Hypothalamus (tissue), 51 donors: ENCODE data around the gene GATAD2B.
"Not testable (repeated sequence)": the region's sequence is repeated elsewhere in the genome, so short reads cannot be mapped to it uniquely, and the experiment has no call there.

Source experiments
- DNase-seq, 51 donors: peaks; one replicate each; lab custom pipeline; 2025; lab: John Stamatoyannopoulos, UW

Gene GATAD2B

GRCh38 chr1:153932156-153933131, 9.7 kb upstream of the GATAD2B start:
- DNase-seq, result no peak

DNA sequence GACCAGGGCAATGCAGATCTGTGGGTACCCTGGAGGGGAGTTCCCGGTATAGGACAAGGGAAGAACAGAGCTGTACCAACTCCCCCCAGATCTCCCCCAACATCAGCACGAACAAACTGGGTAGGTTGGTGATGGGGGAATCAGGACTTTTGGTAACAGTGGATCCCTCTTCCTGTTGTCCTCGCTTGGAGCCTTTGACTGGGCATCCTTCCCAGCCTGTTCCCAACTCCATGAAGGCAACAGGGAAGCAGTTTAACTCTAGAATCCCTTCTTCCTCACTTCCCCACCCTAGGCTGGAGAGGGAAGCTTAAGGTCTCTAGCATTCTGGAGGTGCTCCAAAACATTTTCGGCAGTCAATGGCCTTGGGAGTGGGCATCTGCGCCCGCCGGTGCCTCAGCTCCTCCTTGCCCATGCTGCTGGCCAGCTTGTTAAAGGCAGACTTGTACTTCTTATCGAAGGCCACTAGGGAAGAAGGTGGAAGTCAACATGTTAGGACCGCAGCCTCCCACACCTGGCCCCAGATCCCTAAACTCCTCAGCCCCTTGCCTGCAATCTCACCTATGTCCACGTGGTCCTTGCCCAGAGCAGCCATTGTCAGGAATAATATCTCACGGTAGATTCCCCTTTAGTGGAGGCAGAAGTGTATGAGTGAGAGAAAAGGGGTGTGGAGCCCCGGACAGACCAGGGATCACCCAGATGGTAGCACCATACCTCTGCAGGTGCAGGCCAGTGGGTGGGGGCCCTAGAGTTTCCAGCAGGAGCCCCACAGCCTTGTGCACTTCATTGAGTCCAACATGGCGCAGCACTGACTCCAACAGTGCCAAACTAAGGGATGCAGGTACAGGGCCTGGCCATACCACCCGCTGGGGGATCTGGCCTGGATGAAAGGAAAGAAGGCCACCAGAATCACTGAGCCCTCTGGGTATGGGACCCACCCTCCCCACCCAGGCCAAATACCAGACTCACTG, 7.5 kb upstream of the GATAD2B start:
- peak in 4 of 51 donors; percentile 7 to 22 (median 14) for DNase-seq

- no peak for DNase-seq
Measured at GRCh38 chr1:153929426-153929825, 6.7 kb upstream of the GATAD2B start.

DNA sequence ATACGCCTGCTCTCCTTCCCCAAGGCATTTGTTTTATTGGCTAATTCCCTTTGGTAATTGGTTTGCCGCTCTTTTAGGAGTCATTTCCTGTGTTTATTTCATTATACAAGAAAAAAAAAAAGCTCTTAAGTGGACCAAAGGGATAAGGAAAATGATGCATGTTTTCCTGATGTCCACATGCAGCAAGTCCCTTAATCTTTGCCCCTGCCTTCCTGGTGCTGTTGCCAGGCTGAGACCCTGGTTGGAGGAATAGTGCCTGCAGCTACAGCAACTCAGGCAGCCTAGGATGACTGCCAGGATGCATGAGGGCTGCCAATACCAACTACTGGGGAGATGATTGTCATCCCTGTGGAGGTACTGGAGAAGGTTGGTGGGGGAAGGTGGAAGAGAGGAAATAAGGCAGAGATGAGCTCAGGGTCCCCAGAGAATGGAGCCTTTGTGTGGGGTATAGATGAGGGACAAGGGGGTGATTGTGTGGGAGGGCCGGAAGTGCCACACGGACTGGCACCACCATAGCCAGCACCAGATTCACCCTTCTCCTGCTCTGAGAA, 6.1 kb upstream of the GATAD2B start:
- peak in 41 of 51 donors; percentile 4 to 91 (median 58) for DNase-seq

DNA sequence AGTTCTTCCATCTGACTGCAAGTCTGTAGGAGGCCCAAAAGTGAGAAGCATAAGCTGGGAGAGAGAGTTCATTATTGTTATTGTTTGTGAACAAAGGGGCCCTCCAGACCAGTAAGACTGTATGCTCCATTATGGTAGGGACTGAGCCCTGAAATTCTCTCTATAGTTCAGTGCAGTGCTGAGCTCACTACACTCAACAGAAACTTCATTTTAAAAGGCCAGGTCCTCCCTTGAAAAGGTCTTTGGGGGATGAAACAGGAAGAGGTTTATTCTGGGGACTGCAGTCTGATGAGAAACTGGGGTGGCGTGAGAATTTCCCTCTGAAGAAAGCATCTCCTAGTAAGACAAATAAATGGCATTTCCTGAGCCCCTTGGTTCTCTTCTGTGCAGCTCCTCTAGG, 5.5 kb upstream of the GATAD2B start:
- DNase-seq, result peak in 1 of 51 donors; percentile 27

GRCh38 chr1:153926405-153926804, 3.6 kb upstream of the GATAD2B start:
- DNase-seq, result no peak

GRCh38 chr1:153922076-153922971, 448 bp downstream of the GATAD2B start:
- peak in 20 of 51 donors; percentile 20 to 74 (median 58) for DNase-seq

GRCh38 chr1:153921803-153922075, 1.0 kb downstream of the GATAD2B start:
- DNase-seq, result peak in 2 of 51 donors; percentile 26 to 48

DNA sequence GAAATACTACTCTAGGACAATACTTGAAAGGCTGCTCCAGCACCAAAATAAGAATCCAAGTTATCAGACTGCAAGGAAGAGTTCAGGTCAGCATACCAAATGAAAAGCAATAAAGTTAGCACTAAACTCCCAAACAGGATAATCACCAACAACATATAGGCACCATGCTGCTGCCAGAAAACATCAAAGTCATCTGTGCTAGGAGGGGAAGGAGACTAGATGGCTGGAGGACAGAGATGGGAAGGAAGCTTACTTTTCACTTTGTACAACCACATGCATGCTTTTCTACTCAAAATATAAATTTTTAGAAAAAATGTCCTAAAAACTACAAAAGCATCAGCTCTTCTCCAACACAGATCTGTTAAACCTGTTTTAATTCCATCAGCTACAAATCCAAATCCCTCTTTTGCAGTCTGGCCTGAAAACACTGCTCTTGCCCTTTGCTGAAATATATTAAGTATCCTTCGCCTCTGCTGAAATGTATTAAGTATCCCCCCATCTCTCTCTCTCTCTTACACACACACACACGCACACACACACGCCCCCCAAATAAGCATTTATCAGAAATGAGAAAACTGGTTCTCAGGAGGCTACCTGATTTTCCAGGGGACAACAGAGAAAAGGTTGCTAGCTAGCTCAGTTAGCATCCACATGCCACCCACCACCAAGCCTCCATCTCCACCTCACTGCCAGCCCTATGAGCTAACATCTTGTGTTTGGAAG, 1.5 kb downstream of the GATAD2B start:
- no peak for DNase-seq

DNA sequence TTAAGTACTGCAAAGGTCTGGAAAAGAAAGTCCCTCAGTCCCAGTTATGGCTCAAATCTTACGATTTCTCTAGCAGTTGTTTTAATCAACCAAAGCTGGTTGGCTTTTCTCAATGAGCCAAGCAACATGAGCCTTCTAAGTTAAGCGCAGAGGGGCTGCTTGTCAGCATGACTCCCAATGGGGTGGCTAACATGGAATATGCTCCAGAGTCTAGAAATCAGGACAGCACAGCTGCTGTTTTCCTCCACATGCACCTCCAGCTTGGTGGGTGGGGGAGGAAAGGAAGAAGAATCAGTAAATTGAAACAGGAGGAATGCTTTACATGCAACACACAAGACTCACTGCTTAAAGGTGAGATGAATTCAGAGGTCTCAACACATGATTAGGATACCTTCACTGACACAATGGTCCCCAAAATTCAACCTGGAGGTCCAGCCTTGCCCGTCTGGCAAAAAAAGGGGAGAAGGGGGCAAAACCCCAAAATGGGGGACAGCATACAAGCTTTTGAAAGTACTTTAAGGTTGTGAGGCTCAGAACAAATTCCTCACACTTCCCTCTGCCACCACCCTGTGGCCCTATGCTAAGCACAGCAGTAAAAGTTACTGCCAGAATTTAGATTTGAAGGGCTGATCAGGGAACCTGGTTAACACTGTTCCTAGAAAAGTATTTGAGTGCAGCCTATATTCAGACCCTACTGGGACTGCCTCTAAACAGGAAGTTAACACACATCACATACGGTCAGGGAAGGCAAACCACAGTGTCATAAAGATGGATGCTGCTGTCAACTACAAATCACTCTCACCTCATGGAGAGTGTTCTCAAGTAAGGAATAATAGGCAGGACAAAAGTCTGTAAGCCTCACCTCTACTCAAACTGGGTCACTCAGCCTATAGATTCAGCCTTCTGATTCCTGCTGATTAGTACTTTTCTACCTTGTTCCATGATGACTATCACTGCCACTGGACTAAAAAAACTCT, 2.6 kb downstream of the GATAD2B start:
- peak in 1 of 51 donors; percentile 28 for DNase-seq

DNA sequence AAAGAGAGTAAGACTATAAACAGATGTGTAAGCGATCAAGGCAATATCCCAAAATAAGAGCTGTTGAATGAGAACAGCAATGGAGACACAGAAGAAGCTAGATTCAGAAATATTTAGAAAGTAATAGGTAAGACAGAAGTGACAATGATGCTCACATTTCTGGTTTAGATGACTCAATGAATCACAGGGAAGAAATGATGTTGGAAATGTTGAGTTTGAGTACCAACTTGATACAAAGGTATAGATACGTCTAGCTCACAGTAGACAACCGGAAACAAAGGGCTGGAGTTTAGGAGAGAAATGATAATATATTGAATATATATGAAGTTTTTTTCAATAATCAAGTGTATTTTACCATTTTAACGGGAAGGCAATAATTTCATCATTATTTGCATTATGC, 6.5 kb downstream of the GATAD2B start:
- no peak for DNase-seq

- DNase-seq, result no peak
Measured at GRCh38 chr1:153912349-153912748, 10.4 kb downstream of the GATAD2B start.

DNA sequence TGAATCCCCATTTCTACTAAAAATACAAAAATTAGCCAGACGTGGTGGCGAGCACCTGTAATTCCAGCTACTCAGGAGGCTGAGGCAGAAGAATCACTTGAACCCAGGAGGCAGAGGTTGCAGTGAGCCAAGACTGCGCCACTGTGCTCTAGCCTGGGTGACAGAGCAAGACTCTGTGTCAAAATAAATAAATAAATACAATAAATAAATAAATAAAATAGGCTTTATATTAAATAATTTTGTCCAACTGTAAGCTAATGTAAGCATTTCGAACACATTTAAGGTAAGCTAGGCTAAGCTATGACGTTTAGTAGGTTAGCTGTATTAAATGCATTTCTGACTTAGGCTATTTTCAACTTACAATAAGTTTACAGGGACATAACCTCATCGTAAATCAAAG, 12.2 kb downstream of the GATAD2B start:
- DNase-seq, result not testable (repeated sequence)

DNA sequence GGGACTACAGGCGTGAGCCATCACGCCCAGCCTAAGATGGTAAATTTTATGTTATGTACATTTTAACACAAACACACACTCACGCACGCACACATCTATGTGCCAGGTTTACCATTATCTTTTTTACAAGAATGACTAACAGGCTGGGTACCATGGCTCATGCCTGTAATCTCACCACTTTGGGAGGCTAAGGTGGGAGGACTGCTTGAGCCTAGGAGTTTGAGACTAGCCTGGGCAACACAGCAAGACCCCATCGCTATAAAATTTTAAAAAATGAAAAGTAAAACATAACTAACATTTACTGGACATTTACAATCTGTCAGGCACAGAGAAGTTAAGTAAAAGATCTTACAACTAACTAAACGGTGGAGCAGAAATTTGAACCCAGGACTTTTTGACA, 14.7 kb downstream of the GATAD2B start:
- no peak for DNase-seq

DNA sequence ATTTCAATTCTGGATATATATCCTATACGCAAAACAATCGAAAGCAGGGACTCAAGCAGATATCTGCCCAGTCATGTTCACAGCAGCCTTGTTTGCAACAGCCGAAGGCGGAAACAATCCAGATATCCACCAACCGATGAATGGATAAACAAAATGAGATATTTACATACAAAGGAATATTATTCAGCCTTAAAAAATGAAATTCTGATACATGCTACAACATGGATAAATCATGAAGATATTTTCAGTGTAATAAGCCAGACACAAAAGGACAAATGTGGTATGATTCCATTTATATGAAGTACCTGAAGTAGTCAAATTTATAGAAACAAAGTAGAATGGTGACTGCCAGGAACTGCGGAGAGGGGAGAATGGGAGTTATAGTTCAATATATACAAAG, 15.6 kb downstream of the GATAD2B start:
- DNase-seq, result no peak

DNA sequence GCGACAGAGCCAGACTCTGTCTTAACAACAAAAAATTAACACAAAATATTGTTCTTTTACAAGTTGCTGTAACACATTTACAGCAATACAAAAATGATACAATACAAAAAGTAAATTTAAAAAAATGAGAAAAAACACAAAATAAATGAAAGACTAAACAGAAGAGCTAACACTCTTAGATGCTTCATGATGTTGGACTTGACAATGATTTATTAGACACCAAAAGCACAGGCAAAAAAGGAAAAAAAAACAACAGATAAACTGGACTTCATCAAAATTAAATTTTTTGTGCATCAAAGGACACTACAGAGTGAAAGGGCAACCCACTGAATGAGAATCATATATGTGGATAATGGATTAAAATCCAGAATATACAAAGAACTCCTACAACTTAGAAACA, 16.4 kb downstream of the GATAD2B start:
- DNase-seq, result no peak

DNA sequence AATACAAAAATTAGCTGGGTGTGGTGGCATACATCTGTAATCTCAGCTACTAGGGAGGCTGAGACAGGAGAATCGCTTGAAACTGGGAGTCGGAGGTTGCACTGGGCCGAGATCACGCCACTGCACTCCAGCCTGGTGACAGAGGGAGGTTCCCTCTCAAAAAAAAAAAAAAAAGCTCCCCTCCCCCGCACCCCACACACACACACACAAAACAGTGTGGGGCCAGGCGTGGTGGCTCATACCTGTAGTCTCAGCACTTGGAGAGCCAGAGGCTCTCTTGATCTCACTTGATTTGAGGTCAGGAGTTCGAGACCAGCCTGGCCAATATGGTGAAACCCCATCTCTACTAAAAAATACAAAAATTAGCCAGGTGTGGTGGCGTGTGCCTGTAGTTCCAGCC, 16.9 kb downstream of the GATAD2B start:
- DNase-seq, result not testable (repeated sequence)

- no peak for DNase-seq
Measured at GRCh38 chr1:153903841-153904455, 18.8 kb downstream of the GATAD2B start.
